Measurements from ENCODE around the gene RPL38. TPM values are rescaled to one million over a fixed set of nuclear protein-coding genes. Genes with fewer than 3 reads are reported as not detected.

RPL38 gene
- total and polyA plus RNA-seq, 2 of the 4 experiments (the other 2 are of a cell fraction): 111 to 527 TPM

GRCh38 chr17:74206332-74206818, 2.9 kb downstream of the RPL38 start:
- Histone ChIP-seq H3K14ac (replicated peaks; ENCODE audit: low read depth, low read length) (no peak overlapping the region), H3K27me3 (ENCODE audit: control insufficient read depth, insufficient read depth, low read length) (peaks cover 3% of the 10 kb centered on the region), H3K36me3 (ENCODE audit: control insufficient read depth, insufficient read depth, low read length) (peaks cover 33% of the 10 kb centered on the region), H3K4me1 (ENCODE audit: control insufficient read depth, insufficient read depth, low read length) (peaks cover 10% of the 10 kb centered on the region), H3K9ac (ENCODE audit: low read depth, low read length) (no peak overlapping the region), H4K91ac (ENCODE audit: insufficient read depth, low read depth, low read length) (no peak overlapping the region), H3K23ac (ENCODE audit: low read depth, low read length) (no peak overlapping the region), H4K20me1 (ENCODE audit: insufficient read depth, low read length) (peaks cover 75% of the 10 kb centered on the region), H2BK15ac (ENCODE audit: low read depth, low read length) (no peak overlapping the region), H3K56ac (ENCODE audit: extremely low read depth, insufficient read depth, low read length) (no peak overlapping the region), H4K8ac (ENCODE audit: low read depth in 2 of 2, low read length in 2 of 2) (no peak overlapping the region), H3K4ac (ENCODE audit: low read depth, low read length) (no peak overlapping the region), H3K4me2 (ENCODE audit: low read depth, low read length) (no peak overlapping the region), H3K9me3 (ENCODE audit: control insufficient read depth, insufficient read depth, low read length) (no peaks in the 10 kb centered on the region), H4K5ac (ENCODE audit: low read depth, low read length) (no peak overlapping the region), H2BK120ac (ENCODE audit: low read depth, low read length) (no peak overlapping the region), H2AFZ (replicated peaks; ENCODE audit: low read length, poor library complexity) (no peak overlapping the region), H3K18ac (ENCODE audit: low read depth, low read length) (no peak overlapping the region), H3K27ac (ENCODE audit: insufficient read depth, low read length) (no peak overlapping the region), H2BK5ac (ENCODE audit: low read depth, low read length, poor library complexity, severe bottlenecking) (no peak overlapping the region), H2BK20ac (ENCODE audit: low read depth, low read length) (no peak overlapping the region), H2AK5ac (ENCODE audit: low read depth, low read length) (no peak overlapping the region), H3K79me1 (ENCODE audit: low read depth in 1 of 2, low read length in 2 of 2) (peaks cover 21 to 42% of the 10 kb centered on the region in 2 experiments), H2AK9ac (replicated peaks; ENCODE audit: low read depth, low read length, poor library complexity) (no peak overlapping the region), H3K4me3 (ENCODE audit: insufficient read depth, low read depth, low read length) (no peak overlapping the region), H3K9me1 (ENCODE audit: insufficient read depth, low read length) (no peaks in the 10 kb centered on the region)
- ChIA-PET POLR2A (ENCODE audit: unreplicated experiment) (no interaction called here), CTCF (interaction anchor here (0.7 kb wide), 1 partner anchor 10 kb away, joined by 8 read pairs; no protein-coding TSS in a partner anchor)
- WGBS, 2 experiments (ENCODE audit: extremely low coverage in 2 of 2, insufficient read length in 1 of 2): 100% methylated on average over 2 of the region's 5 CpGs; no CpG with 5 or more reads in 1 of the 2 experiments
- dilution Hi-C loops (cut with HindIII; ENCODE audit: low sequenced_read_pairs, unreplicated experiment) (no loop called here), in situ Hi-C loops (cut with MboI; ENCODE audit: low sequenced_read_pairs) (loop anchor here (25.0 kb wide), 1 partner anchor 656 kb away; the partner anchor contains the start of genes FDXR and GRIN2C), intact Hi-C loops (cut with micrococcal nuclease) (loop anchor here (5.0 kb wide), 1 partner anchor 156 kb away; the partner anchor contains the start of gene BTBD17)
- DNase-seq (no peak), ATAC-seq (ENCODE audit: low read depth) (no peak)
- no peak; the same call in 1 of the 2 replicates for TF ChIP-seq POLR2A (IDR thresholded peaks at IDR 0.05; ENCODE audit: low read depth, low read length)
- no peak for TF ChIP-seq FOS (IDR thresholded peaks at IDR 0.05; ENCODE audit: low read depth, low read length)
- TF ChIP-seq ELK1 (IDR thresholded peaks at IDR 0.05; ENCODE audit: borderline replicate concordance, low read depth, low read length): no peak
- TF ChIP-seq MXI1 (IDR thresholded peaks at IDR 0.05; ENCODE audit: borderline replicate concordance, low read depth, low read length): no peak
- no peak for TF ChIP-seq MAZ (IDR thresholded peaks at IDR 0.05; ENCODE audit: borderline replicate concordance, low read depth, low read length)
- TF ChIP-seq NFE2L2 (IDR thresholded peaks at IDR 0.05; ENCODE audit: low read depth, low read length): no peak
- no TSS peak for BruUV-seq (replicated peaks)
